22Rv1 (cell line): ENCODE measurements around the gene RAP1A.

Experiments used
- H3K27ac ChIP-seq: fragments of 450-650 bp; 2 replicates; pipeline ENCODE4 v1.5.1; 2017
- ZFX ChIP-seq: fragments of 450-650 bp; IDR thresholded peaks from 2 replicates; pipeline ENCODE4 v1.6.1; 2017; ENCODE audit warnings: antibody characterized with exemption, borderline replicate concordance
- TF ChIP-seq, protein P1 (sequence below): fragments of 450-650 bp; IDR thresholded peaks from 2 replicates; pipeline ENCODE4 v1.5.1; 2017; ENCODE audit warnings: mild to moderate bottlenecking

RAP1A gene

DNA sequence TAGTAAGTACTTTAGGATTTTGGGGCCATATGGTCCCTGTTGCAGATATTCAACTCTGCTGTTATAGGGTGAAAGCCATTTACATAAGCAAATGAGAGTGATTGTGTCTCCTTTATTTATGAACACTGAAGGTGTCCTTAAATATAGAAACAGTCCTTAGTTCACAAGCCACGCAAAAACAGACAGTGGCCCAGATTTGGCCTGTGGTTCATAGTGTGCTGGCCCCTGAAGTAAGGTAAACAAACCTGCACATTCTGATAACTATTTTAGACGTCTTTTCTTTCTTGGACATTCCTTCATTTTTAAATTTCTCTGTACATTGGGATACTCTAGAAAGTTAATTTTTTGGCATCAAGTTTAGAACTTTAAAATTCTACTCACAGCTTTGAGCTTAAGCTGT, 23.5 kb downstream of the RAP1A start:
- H3K27ac ChIP-seq: no peak overlapping the region
- TF ChIP-seq ZFX: no peak
- TF ChIP-seq, protein P1, sequence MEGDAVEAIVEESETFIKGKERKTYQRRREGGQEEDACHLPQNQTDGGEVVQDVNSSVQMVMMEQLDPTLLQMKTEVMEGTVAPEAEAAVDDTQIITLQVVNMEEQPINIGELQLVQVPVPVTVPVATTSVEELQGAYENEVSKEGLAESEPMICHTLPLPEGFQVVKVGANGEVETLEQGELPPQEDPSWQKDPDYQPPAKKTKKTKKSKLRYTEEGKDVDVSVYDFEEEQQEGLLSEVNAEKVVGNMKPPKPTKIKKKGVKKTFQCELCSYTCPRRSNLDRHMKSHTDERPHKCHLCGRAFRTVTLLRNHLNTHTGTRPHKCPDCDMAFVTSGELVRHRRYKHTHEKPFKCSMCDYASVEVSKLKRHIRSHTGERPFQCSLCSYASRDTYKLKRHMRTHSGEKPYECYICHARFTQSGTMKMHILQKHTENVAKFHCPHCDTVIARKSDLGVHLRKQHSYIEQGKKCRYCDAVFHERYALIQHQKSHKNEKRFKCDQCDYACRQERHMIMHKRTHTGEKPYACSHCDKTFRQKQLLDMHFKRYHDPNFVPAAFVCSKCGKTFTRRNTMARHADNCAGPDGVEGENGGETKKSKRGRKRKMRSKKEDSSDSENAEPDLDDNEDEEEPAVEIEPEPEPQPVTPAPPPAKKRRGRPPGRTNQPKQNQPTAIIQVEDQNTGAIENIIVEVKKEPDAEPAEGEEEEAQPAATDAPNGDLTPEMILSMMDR: no peak

DNA sequence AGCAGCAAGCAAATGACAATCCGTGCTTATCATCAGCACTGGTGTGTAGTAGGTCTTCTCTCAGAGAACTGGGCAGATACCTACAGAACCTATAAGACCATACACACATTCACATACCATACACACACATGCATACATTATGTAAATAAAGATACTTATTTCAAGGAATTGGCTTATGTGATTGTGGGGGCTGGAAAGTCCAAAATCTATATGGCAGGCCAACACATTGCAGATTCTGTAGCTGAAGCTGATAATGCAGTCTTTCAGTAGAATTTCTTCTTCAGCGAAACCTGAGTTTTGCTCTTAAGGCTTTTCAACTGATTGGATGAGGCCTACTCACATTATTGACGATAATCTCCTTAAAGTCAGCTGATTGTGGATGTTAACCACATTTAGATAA, 24.1 kb downstream of the RAP1A start:
- TF ChIP-seq, protein P1: no peak
- no peak for TF ChIP-seq ZFX
- no peak overlapping the region for H3K27ac ChIP-seq

DNA sequence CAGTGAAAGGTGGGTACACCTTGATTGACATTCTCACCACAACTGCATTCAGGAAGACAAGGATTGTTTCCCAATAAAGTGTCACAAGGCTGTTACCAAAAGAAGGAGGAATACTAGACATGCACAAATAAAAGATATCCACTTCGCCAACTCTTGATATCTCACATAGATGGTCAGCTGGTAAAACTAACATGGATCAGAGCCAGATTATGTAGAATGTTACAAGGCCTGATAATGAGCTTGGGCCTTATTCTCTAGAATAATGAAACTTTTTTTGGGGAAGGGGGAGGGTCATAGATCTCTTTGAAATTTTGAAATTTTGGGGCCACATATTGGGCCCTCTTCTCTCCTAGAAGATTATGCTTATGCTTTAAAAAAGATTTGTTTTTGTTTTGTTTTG, 24.9 kb downstream of the RAP1A start:
- no peak overlapping the region for H3K27ac ChIP-seq
- no peak for TF ChIP-seq ZFX
- TF ChIP-seq, protein P1: no peak

DNA sequence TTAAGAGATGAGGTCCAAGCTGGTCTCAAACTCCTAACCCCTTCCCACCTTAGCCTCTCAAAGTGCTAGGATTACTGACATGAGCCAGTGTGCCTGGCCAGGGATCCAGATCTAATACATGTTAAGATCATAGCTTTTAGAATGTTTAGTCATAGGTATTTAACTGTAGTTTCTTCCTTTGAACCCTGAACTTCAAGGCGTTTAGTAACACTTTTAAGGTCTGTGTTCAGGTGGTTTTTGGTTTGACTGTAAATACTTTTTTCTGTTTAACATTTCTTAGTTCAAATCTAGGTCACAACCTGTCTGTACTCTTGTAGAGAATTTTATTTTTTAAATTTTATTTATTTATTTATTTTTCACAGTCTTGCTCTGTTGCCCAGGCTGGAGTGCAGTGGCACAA, 28.1 kb downstream of the RAP1A start:
- H3K27ac ChIP-seq: no peak overlapping the region
- TF ChIP-seq, protein P1: no peak
- TF ChIP-seq ZFX: no peak

DNA sequence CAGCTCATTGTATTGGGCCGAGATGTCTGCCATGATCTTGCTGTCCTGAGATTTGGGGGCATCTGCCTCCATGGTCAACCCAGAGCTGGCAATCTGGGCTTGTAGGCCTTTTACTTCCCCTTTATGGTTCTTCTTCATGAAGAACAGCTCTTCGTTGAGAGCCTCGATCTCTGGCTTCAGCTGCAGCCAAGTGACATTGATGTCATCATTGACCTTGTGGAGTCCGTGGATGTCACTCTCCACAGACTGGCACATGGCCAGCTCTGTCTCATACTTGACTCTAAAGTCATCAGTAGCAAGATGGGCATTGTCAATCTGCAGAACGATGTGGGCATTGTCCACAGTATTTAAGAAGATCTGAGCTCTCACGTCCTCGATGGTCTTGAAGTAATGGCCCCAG, 29.2 kb downstream of the RAP1A start:
- TF ChIP-seq, protein P1: no peak
- H3K27ac ChIP-seq: no peak overlapping the region

DNA sequence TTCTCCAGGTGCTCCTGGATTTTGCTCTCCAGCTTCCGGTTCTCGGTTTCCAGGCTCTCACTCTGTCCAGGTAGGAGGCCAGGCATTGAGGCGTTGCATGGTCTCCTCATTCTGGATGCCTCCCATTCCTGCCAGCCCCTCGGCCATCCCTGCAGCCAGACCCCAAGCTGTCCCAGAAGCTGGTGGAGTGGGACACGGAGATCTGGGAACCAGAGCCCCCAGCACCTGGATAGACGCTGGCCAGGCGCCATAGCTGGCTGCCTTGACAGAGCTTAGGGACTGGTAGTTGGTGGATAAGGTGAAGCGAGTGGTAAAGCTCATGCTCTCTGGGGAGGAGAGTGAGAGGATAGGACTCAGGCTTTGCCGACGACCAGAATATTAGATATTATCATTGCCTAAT, 29.6 kb downstream of the RAP1A start:
- no peak overlapping the region for H3K27ac ChIP-seq
- TF ChIP-seq ZFX: no peak
- TF ChIP-seq, protein P1: no peak

DNA sequence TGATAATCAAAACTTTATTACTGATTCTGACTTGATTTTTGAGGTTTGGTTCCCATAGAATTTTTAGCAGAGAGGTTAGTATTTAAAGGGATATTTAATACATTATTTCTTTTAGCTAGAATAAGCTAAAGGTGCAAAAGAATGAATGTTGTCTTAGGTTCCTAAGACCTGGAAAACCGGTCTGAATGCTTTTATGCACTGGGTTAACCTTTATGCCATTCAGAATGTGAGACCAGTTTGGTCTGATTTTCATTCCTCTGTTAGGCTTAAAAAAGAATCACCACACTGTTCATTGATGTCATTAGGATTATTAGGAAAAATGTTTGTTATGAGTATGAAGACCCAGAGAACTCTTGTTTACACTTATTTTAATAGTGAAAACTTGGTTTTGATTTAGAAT, 30.1 kb downstream of the RAP1A start:
- TF ChIP-seq, protein P1: no peak
- no peak for TF ChIP-seq ZFX
- no peak overlapping the region for H3K27ac ChIP-seq
